HEK293 (cell line): ENCODE measurements around the gene GPSM1.
"Not testable (repeated sequence)": the region's sequence is repeated elsewhere in the genome, so short reads cannot be mapped to it uniquely, and the experiment has no call there.

ENCODE experiments used
- CTCF ChIA-PET: fragments of 350-600 bp; formaldehyde crosslinking; extraction: SDS; loops from one replicate; lab custom pipeline; 2021; ENCODE audit warnings: antibody characterized with exemption; lab: Yijun Ruan, JAX
- POLR2A ChIA-PET: fragments of 300-600 bp; formaldehyde crosslinking; extraction: SDS; loops from one replicate; lab custom pipeline; 2020; ENCODE audit warnings: antibody characterized with exemption, inconsistent platforms; lab: Yijun Ruan, JAX
- H3K27ac ChIP-seq: fragments of 200-500 bp; sonication (Bioruptor generic); 2 replicates; pipeline ENCODE4 v1.5.1; 2014; ENCODE audit warnings: low read depth, low read length, control low read depth, inconsistent platforms; ENCODE audit errors: extremely low read depth
- H3K36me3 ChIP-seq, 2 experiments: fragments of 200-500 bp in 1 of 2; sonication (Bioruptor generic) in 1 of 2; 1 replicate in 1 of 2; 2 replicates in 1 of 2; pipeline ENCODE4 v1.5.1; 2014 to 2017; ENCODE audit warnings: inconsistent platforms in 2 of 2, low read length in 2 of 2; ENCODE audit not compliant: control insufficient read depth in 2 of 2, insufficient read depth in 1 of 2
- H3K4me1 ChIP-seq: fragments of 200-500 bp; sonication (Bioruptor generic); 2 replicates; pipeline ENCODE4 v1.5.1; 2014; ENCODE audit warnings: mild to moderate bottlenecking, low read length, inconsistent platforms; ENCODE audit not compliant: control insufficient read depth, insufficient read depth
- H3K4me3 ChIP-seq: 2 replicates; pipeline ENCODE4 v1.5.1; 2011; ENCODE audit warnings: low read depth, mild to moderate bottlenecking, control low read depth, low read length, moderate library complexity
- H3K9me3 ChIP-seq: fragments of 200-500 bp; sonication (Bioruptor generic); 2 replicates; pipeline ENCODE4 v1.5.1; 2014; ENCODE audit warnings: low read depth, low read length, inconsistent platforms; ENCODE audit not compliant: control insufficient read depth, insufficient read depth
- KLF1 ChIP-seq: fragments of 450-650 bp; formaldehyde crosslinking; IDR thresholded peaks from 2 replicates; pipeline ENCODE4 v1.5.1; 2016; ENCODE audit warnings: missing biosample characterization, missing genetic modification characterization
- RBAK ChIP-seq: fragments of 450-650 bp; formaldehyde crosslinking; IDR thresholded peaks from 2 replicates; pipeline ENCODE4 v1.5.1; 2016; ENCODE audit warnings: missing biosample characterization, missing genetic modification characterization
- TRIM28 ChIP-seq: IDR thresholded peaks from 2 replicates; pipeline ENCODE4 v1.6.1; 2011; ENCODE audit warnings: low read length, control low read depth, borderline replicate concordance
- ZBTB21 ChIP-seq: fragments of 450-650 bp; formaldehyde crosslinking; IDR thresholded peaks from 2 replicates; pipeline ENCODE4 v1.5.1; 2017; ENCODE audit warnings: missing biosample characterization, missing genetic modification characterization
- ZIC2 ChIP-seq: fragments of 450-650 bp; formaldehyde crosslinking; IDR thresholded peaks from 2 replicates; pipeline ENCODE4 v1.5.1; 2016; ENCODE audit warnings: missing biosample characterization, missing genetic modification characterization
- TF ChIP-seq, protein P1 (sequence below): fragments of 450-650 bp; formaldehyde crosslinking; IDR thresholded peaks from 2 replicates; pipeline ENCODE4 v1.5.1; 2016; ENCODE audit warnings: missing biosample characterization, missing genetic modification characterization
- TF ChIP-seq, protein P2 (sequence below): fragments of 450-650 bp; formaldehyde crosslinking; IDR thresholded peaks from 2 replicates; pipeline ENCODE4 v1.5.1; 2016; ENCODE audit warnings: missing biosample characterization, missing genetic modification characterization
- TF ChIP-seq, protein P3 (sequence below): IDR thresholded peaks from 2 replicates; pipeline ENCODE4 v1.6.1; 2011; ENCODE audit warnings: mild to moderate bottlenecking, low read depth, low read length, borderline replicate concordance

GPSM1 gene

DNA sequence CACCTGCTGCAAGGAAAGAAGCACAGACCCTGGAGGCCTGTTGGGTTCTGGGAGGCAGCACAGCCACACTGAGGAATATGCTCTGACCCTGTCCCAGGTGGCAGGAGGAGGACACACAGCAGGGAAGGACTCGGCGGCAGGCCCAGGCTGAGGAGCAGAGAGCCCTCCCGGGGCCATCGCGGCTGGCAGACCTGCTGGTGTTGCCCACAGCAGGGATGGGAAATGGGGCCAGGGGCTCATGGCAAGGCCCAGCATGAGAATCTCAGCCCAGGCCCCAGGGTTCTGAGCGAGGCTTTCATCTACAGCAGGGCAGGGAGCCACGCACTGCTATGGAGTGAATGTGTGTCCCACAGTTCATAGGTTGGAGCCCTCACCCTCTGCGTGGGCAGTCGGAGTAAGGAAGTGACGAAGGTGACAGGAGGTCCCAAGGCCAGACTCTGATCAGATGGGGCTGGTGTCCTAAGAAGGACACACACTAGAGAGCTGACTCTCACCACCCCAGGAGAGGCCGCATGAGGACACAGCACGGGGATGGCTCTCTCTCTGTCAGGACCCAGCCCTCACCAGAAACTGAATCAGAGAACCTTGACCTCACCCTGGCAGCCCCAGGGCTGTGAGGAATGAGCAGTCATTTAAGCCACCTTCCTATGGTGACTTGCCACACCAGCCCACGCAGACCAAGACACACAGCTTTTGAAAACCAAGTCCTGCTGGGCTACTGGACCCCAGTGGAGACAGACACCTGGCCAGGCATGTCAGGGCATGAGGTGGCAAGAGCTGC lies 10.3 kb upstream of the GPSM1 start:
- H3K36me3 ChIP-seq = no peaks in the 10 kb centered on the region
- H3K9me3 ChIP-seq = no peaks in the 10 kb centered on the region
- POLR2A ChIA-PET = no interaction called here
- TF ChIP-seq TRIM28 (no peak), ZIC2 (peak; percentile 99)
- TF ChIP-seq, protein P1, sequence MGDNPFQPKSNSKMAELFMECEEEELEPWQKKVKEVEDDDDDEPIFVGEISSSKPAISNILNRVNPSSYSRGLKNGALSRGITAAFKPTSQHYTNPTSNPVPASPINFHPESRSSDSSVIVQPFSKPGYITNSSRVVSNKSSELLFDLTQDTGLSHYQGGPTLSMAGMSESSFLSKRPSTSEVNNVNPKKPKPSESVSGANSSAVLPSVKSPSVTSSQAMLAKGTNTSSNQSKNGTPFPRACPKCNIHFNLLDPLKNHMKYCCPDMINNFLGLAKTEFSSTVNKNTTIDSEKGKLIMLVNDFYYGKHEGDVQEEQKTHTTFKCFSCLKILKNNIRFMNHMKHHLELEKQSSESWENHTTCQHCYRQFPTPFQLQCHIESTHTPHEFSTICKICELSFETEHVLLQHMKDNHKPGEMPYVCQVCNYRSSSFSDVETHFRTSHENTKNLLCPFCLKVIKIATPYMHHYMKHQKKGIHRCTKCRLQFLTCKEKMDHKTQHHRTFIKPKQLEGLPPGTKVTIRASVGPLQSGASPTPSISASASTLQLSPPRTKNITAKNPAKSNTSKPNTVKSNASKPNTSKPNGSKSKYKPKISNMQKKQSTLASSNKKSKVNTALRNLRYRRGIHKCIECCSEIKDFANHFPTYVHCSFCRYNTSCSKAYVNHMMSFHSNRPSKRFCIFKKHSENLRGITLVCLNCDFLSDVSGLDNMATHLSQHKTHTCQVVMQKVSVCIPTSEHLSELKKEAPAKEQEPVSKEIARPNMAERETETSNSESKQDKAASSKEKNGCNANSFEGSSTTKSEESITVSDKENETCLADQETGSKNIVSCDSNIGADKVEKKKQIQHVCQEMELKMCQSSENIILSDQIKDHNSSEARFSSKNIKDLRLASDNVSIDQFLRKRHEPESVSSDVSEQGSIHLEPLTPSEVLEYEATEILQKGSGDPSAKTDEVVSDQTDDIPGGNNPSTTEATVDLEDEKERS = no peak
- H3K4me3 ChIP-seq = no peak overlapping the region
- CTCF ChIA-PET = interaction anchor here (0.6 kb wide), 1 partner anchor 82 kb away, joined by 4 read pairs; no protein-coding TSS in a partner anchor
- no peaks in the 10 kb centered on the region for H3K4me1 ChIP-seq
- no peak overlapping the region for H3K27ac ChIP-seq

DNA sequence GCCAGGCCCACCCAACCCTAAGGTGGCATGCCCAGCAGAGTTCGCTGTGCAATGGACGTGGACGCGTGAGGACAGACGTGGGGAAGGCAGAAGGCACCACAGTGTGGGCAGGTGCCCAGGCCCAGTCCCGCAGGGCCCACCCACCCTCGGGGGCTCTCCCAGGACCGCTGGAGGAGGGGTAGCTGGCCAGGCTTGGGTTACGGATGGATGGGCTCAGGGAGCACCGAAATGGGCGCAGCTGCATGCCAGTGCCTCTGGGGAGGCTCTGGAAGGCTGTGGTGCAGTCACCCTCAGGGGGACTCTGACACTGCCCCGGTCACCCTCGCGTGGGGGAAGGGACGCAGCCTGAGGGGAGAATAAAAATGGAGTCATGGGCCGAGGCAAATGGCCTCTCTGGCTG lies 9.6 kb upstream of the GPSM1 start:
- no peaks in the 10 kb centered on the region for H3K9me3 ChIP-seq
- CTCF ChIA-PET = no interaction called here
- H3K27ac ChIP-seq = no peak overlapping the region
- no peaks in the 10 kb centered on the region for H3K4me1 ChIP-seq
- no peaks in the 10 kb centered on the region for H3K36me3 ChIP-seq
- H3K4me3 ChIP-seq = no peak overlapping the region
- TF ChIP-seq, protein P2, sequence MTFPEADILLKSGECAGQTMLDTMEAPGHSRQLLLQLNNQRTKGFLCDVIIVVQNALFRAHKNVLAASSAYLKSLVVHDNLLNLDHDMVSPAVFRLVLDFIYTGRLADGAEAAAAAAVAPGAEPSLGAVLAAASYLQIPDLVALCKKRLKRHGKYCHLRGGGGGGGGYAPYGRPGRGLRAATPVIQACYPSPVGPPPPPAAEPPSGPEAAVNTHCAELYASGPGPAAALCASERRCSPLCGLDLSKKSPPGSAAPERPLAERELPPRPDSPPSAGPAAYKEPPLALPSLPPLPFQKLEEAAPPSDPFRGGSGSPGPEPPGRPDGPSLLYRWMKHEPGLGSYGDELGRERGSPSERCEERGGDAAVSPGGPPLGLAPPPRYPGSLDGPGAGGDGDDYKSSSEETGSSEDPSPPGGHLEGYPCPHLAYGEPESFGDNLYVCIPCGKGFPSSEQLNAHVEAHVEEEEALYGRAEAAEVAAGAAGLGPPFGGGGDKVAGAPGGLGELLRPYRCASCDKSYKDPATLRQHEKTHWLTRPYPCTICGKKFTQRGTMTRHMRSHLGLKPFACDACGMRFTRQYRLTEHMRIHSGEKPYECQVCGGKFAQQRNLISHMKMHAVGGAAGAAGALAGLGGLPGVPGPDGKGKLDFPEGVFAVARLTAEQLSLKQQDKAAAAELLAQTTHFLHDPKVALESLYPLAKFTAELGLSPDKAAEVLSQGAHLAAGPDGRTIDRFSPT = 0 out of 2 replicates have a peak, but pooled peaks have one; percentile 39
- TF ChIP-seq RBAK (tag by site-specific recombination) = no peak
- TF ChIP-seq, all 188 proteins: peak for 1
- POLR2A ChIA-PET = no interaction called here

DNA sequence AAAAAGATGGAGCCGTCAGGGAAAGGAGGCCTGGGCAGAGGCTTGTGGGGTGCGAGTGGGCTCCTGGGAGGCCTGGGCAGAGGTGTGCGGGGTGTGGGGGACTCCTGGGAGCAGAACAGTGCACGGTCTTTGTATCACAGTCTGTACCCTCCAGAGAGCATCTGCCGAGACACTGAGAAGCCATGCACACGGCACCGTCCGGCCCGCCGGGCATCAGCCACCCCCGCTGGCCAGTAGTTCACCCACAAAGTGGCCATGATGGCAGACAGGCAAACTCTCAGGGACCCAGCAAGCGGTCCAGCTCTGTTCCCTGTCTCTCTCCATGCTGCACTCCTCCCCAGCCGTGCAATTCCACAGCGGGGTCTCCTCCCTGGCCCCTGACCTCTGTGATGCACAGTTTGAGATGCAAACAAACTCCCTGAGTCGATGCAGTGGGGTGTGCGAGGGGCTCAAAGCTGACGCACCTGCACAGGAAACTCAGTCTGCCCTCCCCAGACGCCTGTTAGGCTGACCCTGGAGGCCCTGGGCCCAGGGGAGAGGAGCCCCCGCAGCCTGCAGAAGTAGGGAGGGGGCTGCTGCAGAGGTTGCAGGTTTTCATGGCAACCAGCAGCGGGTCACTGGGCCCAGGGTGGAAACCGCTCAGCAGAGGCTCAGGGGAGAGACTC lies 9.1 kb upstream of the GPSM1 start:
- H3K4me1 ChIP-seq = no peaks in the 10 kb centered on the region
- H3K9me3 ChIP-seq = no peaks in the 10 kb centered on the region
- H3K4me3 ChIP-seq = no peak overlapping the region
- no peak overlapping the region for H3K27ac ChIP-seq
- no peaks in the 10 kb centered on the region for H3K36me3 ChIP-seq
- ChIA-PET CTCF (no interaction called here), POLR2A (no interaction called here)
- TF ChIP-seq, protein P3, sequence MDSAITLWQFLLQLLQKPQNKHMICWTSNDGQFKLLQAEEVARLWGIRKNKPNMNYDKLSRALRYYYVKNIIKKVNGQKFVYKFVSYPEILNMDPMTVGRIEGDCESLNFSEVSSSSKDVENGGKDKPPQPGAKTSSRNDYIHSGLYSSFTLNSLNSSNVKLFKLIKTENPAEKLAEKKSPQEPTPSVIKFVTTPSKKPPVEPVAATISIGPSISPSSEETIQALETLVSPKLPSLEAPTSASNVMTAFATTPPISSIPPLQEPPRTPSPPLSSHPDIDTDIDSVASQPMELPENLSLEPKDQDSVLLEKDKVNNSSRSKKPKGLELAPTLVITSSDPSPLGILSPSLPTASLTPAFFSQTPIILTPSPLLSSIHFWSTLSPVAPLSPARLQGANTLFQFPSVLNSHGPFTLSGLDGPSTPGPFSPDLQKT = no peak
- TF ChIP-seq ZIC2 = peak; percentile 77

DNA sequence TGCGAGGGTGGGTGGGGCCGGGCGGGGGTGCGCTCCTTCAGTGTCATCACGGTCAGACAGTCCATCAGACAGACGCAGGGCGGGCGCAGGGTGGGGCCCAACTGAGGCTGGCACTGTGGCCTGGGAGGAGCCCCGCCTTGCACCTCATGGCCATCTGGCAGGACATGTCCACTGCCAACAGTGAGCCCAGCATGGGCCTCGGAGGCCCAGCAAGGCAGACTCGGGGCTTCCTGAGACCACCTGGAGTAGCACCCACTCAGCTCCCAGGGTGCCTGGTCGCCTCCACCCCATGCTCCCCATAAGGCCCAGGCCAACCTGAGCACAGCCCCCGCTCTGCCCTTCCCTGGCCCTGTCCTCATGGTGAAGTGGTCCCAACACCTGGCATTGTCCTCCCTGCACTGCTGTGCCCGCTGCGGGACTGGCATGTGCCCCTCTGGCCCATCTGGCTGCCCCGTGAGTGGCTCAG lies 8.5 kb upstream of the GPSM1 start:
- no peaks in the 10 kb centered on the region for H3K4me1 ChIP-seq
- no peaks in the 10 kb centered on the region for H3K36me3 ChIP-seq
- ChIA-PET POLR2A (no interaction called here), CTCF (no interaction called here)
- TF ChIP-seq ZBTB21 (tag by site-specific recombination) = no peak
- peak; percentile 84 for TF ChIP-seq KLF1
- H3K9me3 ChIP-seq = no peaks in the 10 kb centered on the region
- H3K27ac ChIP-seq = no peak overlapping the region
- H3K4me3 ChIP-seq = no peak overlapping the region

DNA sequence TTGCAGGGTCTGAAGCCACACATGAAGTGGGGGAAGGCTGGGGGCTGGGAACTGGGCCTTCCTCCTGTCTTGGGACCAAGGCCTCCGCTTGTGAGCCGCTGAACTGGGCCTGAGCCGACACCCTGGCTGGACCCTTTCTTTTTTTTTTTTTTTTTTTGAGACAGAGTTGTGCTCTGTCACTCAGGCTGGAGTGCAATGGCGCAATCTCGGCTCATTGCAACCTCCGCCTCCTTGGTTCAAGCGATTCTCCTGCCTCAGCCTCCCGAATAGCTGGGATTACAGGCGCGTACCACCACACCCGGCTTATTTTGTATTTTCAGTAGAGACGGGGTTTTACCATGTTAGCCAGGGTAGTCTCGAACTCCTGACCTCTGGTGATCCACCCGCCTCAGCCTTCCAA lies 8.1 kb upstream of the GPSM1 start:
- H3K9me3 ChIP-seq, H3K4me1 ChIP-seq, H3K4me3 ChIP-seq, H3K36me3 ChIP-seq, POLR2A ChIA-PET, H3K27ac ChIP-seq: not testable (repeated sequence)
- CTCF ChIA-PET = interaction anchor here (0.7 kb wide), 1 partner anchor 176 kb away, joined by 5 read pairs; no protein-coding TSS in a partner anchor
